Fibroblast of skin of back (primary cell): ENCODE results near the gene FRMD6.
A peak's percentile ranks its signal among the peaks of the same experiment; 100 is the strongest.

Experiments used
- DNase-seq: peaks from one replicate; pipeline ENCODE4 v3.0.0-alpha.2; 2013

Gene FRMD6

GRCh38 chr14:51666826-51667225 is 15.1 kb downstream of the FRMD6 start:
- DNase-seq: no peak

- no peak for DNase-seq
Measured at GRCh38 chr14:51668870-51669269, 17.2 kb downstream of the FRMD6 start.

- peak; percentile 61 for DNase-seq
Measured at GRCh38 chr14:51674294-51675002, 22.7 kb downstream of the FRMD6 start.

- DNase-seq: no peak
Measured at GRCh38 chr14:51676549-51676948, 24.8 kb downstream of the FRMD6 start.

- DNase-seq: peak; percentile 60
Measured at GRCh38 chr14:51677266-51677665, 25.6 kb downstream of the FRMD6 start.

- DNase-seq: no peak
Measured at GRCh38 chr14:51677738-51678137, 26.0 kb downstream of the FRMD6 start.

- no peak for DNase-seq
Measured at GRCh38 chr14:51680031-51680430, 28.3 kb downstream of the FRMD6 start.

GRCh38 chr14:51681411-51681810 is 29.7 kb downstream of the FRMD6 start:
- DNase-seq: no peak

- peak; percentile 47 for DNase-seq
Measured at GRCh38 chr14:51682411-51682810, 30.7 kb downstream of the FRMD6 start.

- DNase-seq: no peak
Measured at GRCh38 chr14:51684760-51685159, 33.0 kb downstream of the FRMD6 start.

GRCh38 chr14:51691176-51691575 is 39.5 kb downstream of the FRMD6 start:
- DNase-seq: no peak

GRCh38 chr14:51692646-51693045 is 40.9 kb downstream of the FRMD6 start:
- DNase-seq: no peak

- DNase-seq: no peak
Measured at GRCh38 chr14:51697848-51698247, 46.1 kb downstream of the FRMD6 start.

- DNase-seq: peak; percentile 56
Measured at GRCh38 chr14:51701951-51702350, 50.2 kb downstream of the FRMD6 start.

GRCh38 chr14:51703787-51704186 is 52.1 kb downstream of the FRMD6 start:
- DNase-seq: no peak

- DNase-seq: peak; percentile 52
Measured at GRCh38 chr14:51704545-51704944, 52.8 kb downstream of the FRMD6 start.

- no peak for DNase-seq
Measured at GRCh38 chr14:51707327-51707726, 55.6 kb downstream of the FRMD6 start.

- DNase-seq: no peak
Measured at GRCh38 chr14:51711505-51711904, 59.8 kb downstream of the FRMD6 start.

- no peak for DNase-seq
Measured at GRCh38 chr14:51715250-51715649, 63.5 kb downstream of the FRMD6 start.

- no peak for DNase-seq
Measured at GRCh38 chr14:51715742-51716141, 64.0 kb downstream of the FRMD6 start.

- peak; percentile 43 for DNase-seq
Measured at GRCh38 chr14:51716610-51717009, 64.9 kb downstream of the FRMD6 start.

GRCh38 chr14:51717766-51718165 is 66.1 kb downstream of the FRMD6 start:
- DNase-seq: no peak

- no peak for DNase-seq
Measured at GRCh38 chr14:51719955-51720354, 68.2 kb downstream of the FRMD6 start.

- no peak for DNase-seq
Measured at GRCh38 chr14:51723990-51724389, 72.3 kb downstream of the FRMD6 start.

GRCh38 chr14:51724650-51725049 is 72.9 kb downstream of the FRMD6 start:
- DNase-seq: no peak
